ENCODE results near the gene CRYBG1.
A peak's percentile ranks its signal among the peaks of the same experiment; 100 is the strongest.

CRYBG1 gene

GRCh38 chr6:106528521-106528920 is 168.0 kb downstream of the CRYBG1 start:
- Mint-ChIP-seq H3K9me3 (no peaks in the 10 kb centered on the region), H3K4me3 (peak overlapping the region in 1 of 2 donors; percentile 2), H3K27ac (no peak overlapping the region), H3K27me3 (no peaks in the 10 kb centered on the region), H3K4me1 (peaks cover 73% of the 10 kb centered on the region)
- ATAC-seq, result no peak
- DNase-seq, result no peak

DNA sequence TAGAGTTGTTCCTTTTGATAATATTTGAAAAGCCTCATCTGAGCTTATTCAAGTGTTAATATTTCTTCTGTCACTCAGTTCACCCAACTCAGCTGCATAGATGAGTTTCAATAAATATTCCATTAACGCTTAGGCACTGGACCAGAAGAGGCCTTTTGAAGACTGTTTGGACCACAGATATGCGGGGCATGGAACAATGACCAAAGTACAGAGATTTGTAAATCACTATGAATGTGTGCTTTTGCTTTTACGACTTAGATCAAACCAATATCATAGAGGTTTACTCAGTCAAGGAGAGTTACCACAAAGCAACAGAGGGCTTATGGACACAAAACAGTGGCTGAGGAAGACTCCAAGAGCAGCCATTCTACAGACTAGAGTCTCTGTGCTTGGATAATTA is 168.9 kb downstream of the CRYBG1 start:
- H3K4me1 Mint-ChIP-seq, result peaks cover 73% of the 10 kb centered on the region

DNA sequence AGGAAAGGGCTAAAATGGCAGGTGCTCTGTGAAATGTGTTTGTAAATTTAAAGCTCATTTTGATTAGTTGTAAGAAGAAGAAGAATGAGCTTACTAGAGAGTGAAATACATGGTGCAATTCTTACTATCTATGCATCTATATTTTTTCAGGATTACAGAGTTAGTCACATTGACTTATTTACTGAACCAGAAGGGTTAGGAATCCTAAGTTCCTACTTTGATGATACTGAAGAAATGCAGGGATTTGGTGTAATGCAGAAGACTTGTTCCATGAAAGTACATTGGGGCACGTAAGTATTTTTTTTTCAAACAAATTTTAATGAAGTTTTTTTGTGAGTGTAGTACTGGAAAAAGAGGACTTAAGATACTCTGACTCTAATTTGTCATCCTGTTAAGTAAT is 169.5 kb downstream of the CRYBG1 start:
- Mint-ChIP-seq H3K9me3 (no peaks in the 10 kb centered on the region), H3K27me3 (no peaks in the 10 kb centered on the region), H3K4me1 (peaks cover 73% of the 10 kb centered on the region), H3K4me3 (no peak overlapping the region), H3K27ac (no peak overlapping the region)
- DNase-seq (no peak), ATAC-seq (no peak)

More for the DNA sequence above, 168.9 kb downstream of the CRYBG1 start:
- H3K27ac Mint-ChIP-seq, result no peak overlapping the region
- H3K4me3 Mint-ChIP-seq, result no peak overlapping the region
- DNase-seq, result no peak
- H3K27me3 Mint-ChIP-seq, result no peaks in the 10 kb centered on the region
- H3K9me3 Mint-ChIP-seq, result no peaks in the 10 kb centered on the region
- ATAC-seq, result no peak

GRCh38 chr6:106530502-106530901 is 170.0 kb downstream of the CRYBG1 start:
- Mint-ChIP-seq H3K9me3 (no peaks in the 10 kb centered on the region), H3K4me3 (no peak overlapping the region), H3K27ac (no peak overlapping the region), H3K4me1 (peaks cover 73% of the 10 kb centered on the region), H3K27me3 (no peaks in the 10 kb centered on the region)
- ATAC-seq (no peak), DNase-seq (no peak)

- DNase-seq, result no peak
- Mint-ChIP-seq H3K9me3 (no peaks in the 10 kb centered on the region), H3K27me3 (no peaks in the 10 kb centered on the region), H3K27ac (no peak overlapping the region), H3K4me3 (no peak overlapping the region), H3K4me1 (peaks cover 80% of the 10 kb centered on the region)
- no peak for ATAC-seq
These were observed 172.5 kb downstream of the CRYBG1 start for GRCh38 chr6:106533054-106533453.

- ATAC-seq (no peak), DNase-seq (no peak)
- no peaks in the 10 kb centered on the region for H3K27me3 Mint-ChIP-seq
- H3K27ac Mint-ChIP-seq, result peak overlapping the region in 1 of 2 donors; percentile 68
- no peaks in the 10 kb centered on the region for H3K9me3 Mint-ChIP-seq
- peak overlapping the region in 1 of 2 donors; percentile 18 for H3K4me3 Mint-ChIP-seq
- H3K4me1 Mint-ChIP-seq, result peaks cover 78% of the 10 kb centered on the region
These were observed 173.5 kb downstream of the CRYBG1 start for GRCh38 chr6:106534004-106534403.

DNA sequence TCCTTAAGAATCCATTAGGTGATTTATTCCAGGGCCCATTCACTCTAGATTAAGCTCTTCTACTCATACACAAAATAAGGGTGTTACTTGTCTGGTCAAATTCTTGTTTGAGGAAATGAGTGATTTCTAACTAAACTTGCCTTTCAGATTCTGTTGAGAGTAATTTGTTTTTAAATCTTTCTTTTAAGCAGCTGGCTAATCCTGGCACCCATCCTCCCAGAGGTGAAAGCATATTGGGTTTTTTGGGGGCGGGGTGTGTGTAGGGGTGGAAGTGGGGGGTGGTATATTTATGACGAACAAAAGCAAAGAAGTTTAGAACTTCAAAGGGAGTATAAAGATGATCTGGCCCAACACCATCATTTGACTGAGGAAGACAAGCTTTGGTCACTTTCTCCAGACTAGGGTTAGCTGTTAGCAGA is 174.1 kb downstream of the CRYBG1 start:
- peak overlapping the region; percentile 12 to 18 for H3K4me3 Mint-ChIP-seq
- H3K27me3 Mint-ChIP-seq, result no peaks in the 10 kb centered on the region
- DNase-seq (peak in 1 of 2 donors; percentile 58), ATAC-seq (peak; percentile 88)
- peak overlapping the region in 1 of 2 donors; percentile 68 for H3K27ac Mint-ChIP-seq
- peaks cover 76% of the 10 kb centered on the region for H3K4me1 Mint-ChIP-seq
- H3K9me3 Mint-ChIP-seq, result no peaks in the 10 kb centered on the region

DNA sequence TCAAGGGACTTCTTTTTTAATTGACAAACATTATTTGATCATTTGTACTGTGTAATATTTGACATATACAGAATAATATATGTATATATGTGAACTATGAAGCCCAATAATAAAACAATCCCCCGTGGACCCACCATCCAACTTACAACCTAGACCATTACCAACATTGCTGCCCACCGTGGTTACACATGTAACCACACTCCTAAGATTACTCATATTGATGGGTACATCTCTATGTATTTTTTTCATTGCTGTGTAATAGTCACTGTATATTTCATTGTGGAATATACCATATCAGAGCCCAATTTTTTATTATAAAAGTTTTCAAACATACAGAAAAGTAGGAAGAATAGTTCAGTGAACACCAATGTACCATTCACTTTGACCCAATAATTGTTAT is 174.5 kb downstream of the CRYBG1 start:
- no peaks in the 10 kb centered on the region for H3K27me3 Mint-ChIP-seq
- no peaks in the 10 kb centered on the region for H3K9me3 Mint-ChIP-seq
- peak overlapping the region in 1 of 2 donors; percentile 4 for H3K4me3 Mint-ChIP-seq
- no peak for DNase-seq
- H3K27ac Mint-ChIP-seq, result peak overlapping the region in 1 of 2 donors; percentile 68
- H3K4me1 Mint-ChIP-seq, result peaks cover 72% of the 10 kb centered on the region
- peak; percentile 70 for ATAC-seq

DNA sequence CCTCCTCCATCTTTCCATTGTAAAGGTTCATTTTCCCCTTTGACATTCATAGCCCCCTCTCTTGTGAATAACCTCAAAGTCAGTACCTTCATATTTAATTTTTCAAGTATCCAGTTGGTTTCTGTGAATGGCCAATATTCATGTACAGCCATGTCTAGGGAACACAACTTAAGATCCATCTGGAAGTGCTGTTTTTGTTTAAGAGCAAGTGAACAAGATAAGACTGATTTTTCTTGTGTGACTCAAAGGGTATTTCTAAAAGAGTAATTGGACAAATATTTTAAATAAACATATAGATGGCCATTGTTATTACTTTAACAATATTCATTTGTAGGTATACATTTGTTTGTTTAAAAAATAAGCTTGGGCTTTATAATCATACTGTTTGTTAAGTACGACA is 175.8 kb downstream of the CRYBG1 start:
- Mint-ChIP-seq H3K27me3 (no peaks in the 10 kb centered on the region), H3K27ac (peak overlapping the region in 1 of 2 donors; percentile 23), H3K4me3 (peak overlapping the region; percentile 46 to 60), H3K9me3 (no peaks in the 10 kb centered on the region), H3K4me1 (peaks cover 60% of the 10 kb centered on the region)
- DNase-seq (no peak), ATAC-seq (no peak)

DNA sequence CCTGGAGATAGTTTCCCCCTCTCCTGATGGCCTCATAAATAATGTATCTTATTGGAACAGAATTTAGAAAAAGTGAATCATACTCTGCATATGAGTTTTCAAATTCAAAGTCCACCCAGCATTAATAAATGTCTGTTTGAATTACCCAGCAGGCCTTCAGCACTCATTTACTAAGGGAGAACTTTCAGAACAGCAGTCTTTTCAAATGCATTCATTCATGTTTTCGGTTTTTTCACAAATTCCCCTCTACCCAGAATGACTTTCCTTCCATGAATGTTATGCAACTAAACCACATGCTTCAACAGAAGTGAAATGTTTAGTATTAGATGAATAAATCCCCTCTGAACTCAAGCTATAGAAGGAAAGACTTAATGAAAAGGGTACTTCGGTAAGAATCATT is 176.3 kb downstream of the CRYBG1 start:
- peak overlapping the region; percentile 56 to 69 for H3K4me3 Mint-ChIP-seq
- peaks cover 57% of the 10 kb centered on the region for H3K4me1 Mint-ChIP-seq
- no peak for DNase-seq
- ATAC-seq, result peak; percentile 66
- H3K9me3 Mint-ChIP-seq, result no peaks in the 10 kb centered on the region
- peak overlapping the region; percentile 57 to 76 for H3K27ac Mint-ChIP-seq
- H3K27me3 Mint-ChIP-seq, result no peaks in the 10 kb centered on the region

DNA sequence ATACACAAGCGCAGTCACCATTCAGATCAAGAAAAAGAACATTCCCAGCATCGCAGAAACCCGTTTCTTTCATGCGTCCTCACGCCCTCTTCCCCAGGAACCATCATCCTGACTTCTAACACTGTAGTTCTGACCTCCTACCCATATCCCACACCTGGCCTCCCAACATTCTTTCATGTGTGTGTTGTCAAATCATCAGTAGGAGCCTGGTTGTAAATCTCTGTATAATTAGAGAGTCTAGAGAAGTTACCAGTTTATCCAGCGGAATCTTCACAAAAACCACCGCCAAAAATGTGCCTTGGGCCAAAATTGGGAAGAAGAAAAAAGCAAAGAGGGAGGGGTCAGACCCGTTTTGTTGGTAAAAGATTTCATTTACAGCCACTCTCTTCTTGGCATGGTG is 177.1 kb downstream of the CRYBG1 start:
- Mint-ChIP-seq H3K27ac (peak overlapping the region in 1 of 2 donors; percentile 76), H3K9me3 (no peaks in the 10 kb centered on the region), H3K4me3 (peak overlapping the region in 1 of 2 donors; percentile 56), H3K27me3 (no peaks in the 10 kb centered on the region), H3K4me1 (peaks cover 53% of the 10 kb centered on the region)
- DNase-seq (no peak), ATAC-seq (no peak)

DNA sequence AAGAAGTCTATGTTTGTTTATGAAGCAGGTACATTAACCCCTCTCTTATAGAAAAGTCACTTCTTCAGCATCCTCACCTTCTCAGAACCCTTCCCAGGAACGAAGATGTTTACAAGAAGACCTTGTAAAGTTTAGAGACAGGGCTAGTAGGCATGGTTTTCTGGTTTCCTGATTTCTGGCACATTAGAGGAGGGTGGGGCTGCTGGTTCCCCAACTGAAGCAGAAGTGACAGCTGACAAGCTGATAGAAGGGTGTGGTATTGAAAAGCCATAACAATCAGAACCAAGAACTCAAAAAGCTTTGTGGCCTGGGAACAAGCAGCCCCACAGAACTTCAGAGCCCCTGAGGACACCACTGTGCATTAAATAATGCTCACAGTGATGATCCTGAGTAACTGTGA is 177.6 kb downstream of the CRYBG1 start:
- DNase-seq, result no peak
- no peak for ATAC-seq
- peaks cover 49% of the 10 kb centered on the region for H3K4me1 Mint-ChIP-seq
- peak overlapping the region in 1 of 2 donors; percentile 20 for H3K4me3 Mint-ChIP-seq
- H3K27me3 Mint-ChIP-seq, result no peaks in the 10 kb centered on the region
- no peaks in the 10 kb centered on the region for H3K9me3 Mint-ChIP-seq
- no peak overlapping the region for H3K27ac Mint-ChIP-seq

DNA sequence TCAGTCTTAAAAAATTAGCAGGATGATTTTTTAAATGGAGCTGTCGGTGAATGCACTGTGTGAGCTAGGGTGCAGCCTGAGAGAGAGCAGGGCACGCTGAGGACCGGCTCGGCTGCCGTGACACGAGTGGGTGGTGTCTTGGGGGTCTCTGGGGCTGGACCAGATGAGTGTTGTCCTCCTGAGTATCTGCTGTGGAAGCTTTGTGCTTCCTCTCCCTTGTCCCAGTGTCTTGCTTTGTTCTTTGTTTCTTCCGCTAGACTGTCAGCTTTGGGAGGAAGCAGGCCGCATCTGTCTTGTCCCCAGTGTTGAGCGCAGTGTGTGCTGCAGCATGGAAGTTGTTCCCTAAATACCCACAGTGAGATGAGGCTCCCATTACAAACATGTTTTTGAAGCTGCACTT is 179.4 kb downstream of the CRYBG1 start:
- no peaks in the 10 kb centered on the region for H3K27me3 Mint-ChIP-seq
- no peak overlapping the region for H3K4me3 Mint-ChIP-seq
- ATAC-seq (no peak), DNase-seq (no peak)
- no peaks in the 10 kb centered on the region for H3K9me3 Mint-ChIP-seq
- H3K27ac Mint-ChIP-seq, result no peak overlapping the region
- peaks cover 31% of the 10 kb centered on the region for H3K4me1 Mint-ChIP-seq

GRCh38 chr6:106540432-106540831 is 179.9 kb downstream of the CRYBG1 start:
- no peak overlapping the region for H3K4me3 Mint-ChIP-seq
- no peaks in the 10 kb centered on the region for H3K27me3 Mint-ChIP-seq
- ATAC-seq, result no peak
- no peaks in the 10 kb centered on the region for H3K9me3 Mint-ChIP-seq
- no peak for DNase-seq
- H3K27ac Mint-ChIP-seq, result no peak overlapping the region
- H3K4me1 Mint-ChIP-seq, result peaks cover 26% of the 10 kb centered on the region

DNA sequence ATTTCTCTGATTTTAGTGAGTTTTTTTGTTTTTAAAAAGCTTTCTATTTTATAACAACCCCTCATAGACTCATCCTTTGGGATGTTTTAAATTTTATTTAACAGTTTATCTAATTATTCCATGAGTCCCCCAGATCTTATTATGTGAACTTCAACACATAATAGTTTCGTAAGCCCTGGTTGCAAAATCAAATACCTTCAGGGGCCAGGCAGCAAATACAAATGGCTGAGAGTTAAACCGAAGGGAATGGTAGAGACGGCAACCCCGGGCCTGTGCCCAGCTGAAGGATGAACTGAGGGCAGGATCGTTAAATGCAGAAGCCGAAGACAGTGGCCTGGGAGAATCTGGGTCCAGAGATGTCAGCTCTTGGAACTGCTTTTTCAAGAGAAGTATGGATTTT is 180.4 kb downstream of the CRYBG1 start:
- H3K4me3 Mint-ChIP-seq, result no peak overlapping the region
- H3K4me1 Mint-ChIP-seq, result peaks cover 29% of the 10 kb centered on the region
- no peaks in the 10 kb centered on the region for H3K27me3 Mint-ChIP-seq
- no peak overlapping the region for H3K27ac Mint-ChIP-seq
- DNase-seq, result no peak
- no peak for ATAC-seq
- H3K9me3 Mint-ChIP-seq, result no peaks in the 10 kb centered on the region

DNA sequence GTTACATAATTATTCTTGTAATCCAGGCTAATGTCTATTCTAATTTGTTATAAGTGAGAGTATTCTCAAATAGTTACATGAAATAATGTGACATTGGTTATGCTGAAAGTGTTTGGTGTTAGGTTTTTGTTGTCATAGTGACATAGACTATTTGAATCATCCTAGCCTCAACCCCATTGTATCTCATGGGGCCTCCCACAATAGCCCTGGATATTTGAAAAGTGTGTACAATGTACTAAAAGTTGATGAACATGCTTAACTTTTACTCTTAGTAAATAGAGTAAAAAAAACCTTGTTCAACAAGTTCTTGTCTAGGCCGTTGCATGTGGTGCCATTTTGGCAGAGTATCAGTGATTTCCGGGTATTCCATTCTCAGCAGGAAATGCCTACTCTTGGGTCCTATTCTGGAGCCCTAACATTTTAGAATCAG is 185.8 kb downstream of the CRYBG1 start:
- H3K27me3 Mint-ChIP-seq, result no peaks in the 10 kb centered on the region
- H3K4me1 Mint-ChIP-seq, result peaks cover 42% of the 10 kb centered on the region
- peaks cover 0 to 3% of the 10 kb centered on the region in 2 donors for H3K9me3 Mint-ChIP-seq
- H3K4me3 Mint-ChIP-seq, result peak overlapping the region in 1 of 2 donors; percentile 39
- ATAC-seq (peak; percentile 86), DNase-seq (no peak)
- H3K27ac Mint-ChIP-seq, result peak overlapping the region; percentile 77 to 85
